ENCODE data around the gene NPHP3.

DNA sequence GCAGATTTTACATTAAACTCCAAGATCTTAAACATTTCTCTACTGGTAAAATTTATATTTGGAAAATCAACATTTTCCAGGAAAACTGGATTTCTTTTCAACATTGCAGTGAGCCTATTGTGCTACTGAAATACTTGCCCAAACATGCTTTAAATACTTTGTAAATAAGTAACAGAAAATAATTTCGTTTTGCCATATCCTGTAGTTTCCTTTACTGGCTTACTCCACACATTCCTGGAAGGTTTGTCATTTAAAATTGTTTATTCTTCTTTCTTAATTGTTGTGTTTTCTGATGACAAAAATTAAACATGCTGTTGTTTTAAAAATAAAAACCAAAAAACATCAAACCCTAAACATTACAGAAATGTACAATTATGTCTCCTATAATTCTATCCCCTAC is 84.6 kb downstream of the NPHP3 start:
- TF ChIP-seq, protein P1, sequence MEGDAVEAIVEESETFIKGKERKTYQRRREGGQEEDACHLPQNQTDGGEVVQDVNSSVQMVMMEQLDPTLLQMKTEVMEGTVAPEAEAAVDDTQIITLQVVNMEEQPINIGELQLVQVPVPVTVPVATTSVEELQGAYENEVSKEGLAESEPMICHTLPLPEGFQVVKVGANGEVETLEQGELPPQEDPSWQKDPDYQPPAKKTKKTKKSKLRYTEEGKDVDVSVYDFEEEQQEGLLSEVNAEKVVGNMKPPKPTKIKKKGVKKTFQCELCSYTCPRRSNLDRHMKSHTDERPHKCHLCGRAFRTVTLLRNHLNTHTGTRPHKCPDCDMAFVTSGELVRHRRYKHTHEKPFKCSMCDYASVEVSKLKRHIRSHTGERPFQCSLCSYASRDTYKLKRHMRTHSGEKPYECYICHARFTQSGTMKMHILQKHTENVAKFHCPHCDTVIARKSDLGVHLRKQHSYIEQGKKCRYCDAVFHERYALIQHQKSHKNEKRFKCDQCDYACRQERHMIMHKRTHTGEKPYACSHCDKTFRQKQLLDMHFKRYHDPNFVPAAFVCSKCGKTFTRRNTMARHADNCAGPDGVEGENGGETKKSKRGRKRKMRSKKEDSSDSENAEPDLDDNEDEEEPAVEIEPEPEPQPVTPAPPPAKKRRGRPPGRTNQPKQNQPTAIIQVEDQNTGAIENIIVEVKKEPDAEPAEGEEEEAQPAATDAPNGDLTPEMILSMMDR (IDR thresholded peaks at IDR 0.05), result no peak
- no peak for TF ChIP-seq POLR2A (IDR thresholded peaks at IDR 0.05)

Data from testis (tissue), 2 donors.